CMK (cell line): ENCODE measurements around the gene CMTM7.

ENCODE experiments used
- DNase-seq: peaks from one replicate; pipeline ENCODE4 v3.0.0-alpha.2; 2010; ENCODE audit warnings: low read depth

CMTM7 gene

GRCh38 chr3:32414522-32415202 lies 23.0 kb downstream of the CMTM7 start:
- no peak for DNase-seq

GRCh38 chr3:32419742-32420125 lies 28.1 kb downstream of the CMTM7 start:
- DNase-seq = no peak

- no peak for DNase-seq
Observed at GRCh38 chr3:32420126-32421038, 28.7 kb downstream of the CMTM7 start.

GRCh38 chr3:32421185-32421584 lies 29.5 kb downstream of the CMTM7 start:
- DNase-seq = no peak

GRCh38 chr3:32421991-32422859 lies 30.6 kb downstream of the CMTM7 start:
- DNase-seq = no peak

GRCh38 chr3:32422943-32423342 lies 31.3 kb downstream of the CMTM7 start:
- no peak for DNase-seq

GRCh38 chr3:32423534-32423933 lies 31.9 kb downstream of the CMTM7 start:
- no peak for DNase-seq

- no peak for DNase-seq
Observed at GRCh38 chr3:32423956-32424557, 32.4 kb downstream of the CMTM7 start.

GRCh38 chr3:32424581-32425250 lies 33.1 kb downstream of the CMTM7 start:
- no peak for DNase-seq

- DNase-seq = no peak
Observed at GRCh38 chr3:32428092-32429068, 36.7 kb downstream of the CMTM7 start.

GRCh38 chr3:32430900-32431299 lies 39.2 kb downstream of the CMTM7 start:
- DNase-seq = no peak

- DNase-seq = no peak
Observed at GRCh38 chr3:32431481-32431880, 39.8 kb downstream of the CMTM7 start.

- DNase-seq = no peak
Observed at GRCh38 chr3:32432045-32432710, 40.5 kb downstream of the CMTM7 start.

- no peak for DNase-seq
Observed at GRCh38 chr3:32432711-32433530, 41.3 kb downstream of the CMTM7 start.

GRCh38 chr3:32434206-32434605 lies 42.6 kb downstream of the CMTM7 start:
- no peak for DNase-seq

- no peak for DNase-seq
Observed at GRCh38 chr3:32435911-32436815, 44.5 kb downstream of the CMTM7 start.

GRCh38 chr3:32436816-32437189 lies 45.1 kb downstream of the CMTM7 start:
- DNase-seq = no peak

- no peak for DNase-seq
Observed at GRCh38 chr3:32437896-32438295, 46.2 kb downstream of the CMTM7 start.
